Endodermal cell (in vitro differentiated cells): ENCODE data around the gene SPAG5. TPM values are rescaled to one million over a fixed set of nuclear protein-coding genes. Genes with fewer than 3 reads are reported as not detected.

Experiments
- DNase-seq: peaks from one replicate; pipeline ENCODE4 v3.0.0-alpha.2; 2017
- H3K27ac ChIP-seq: 2 replicates; pipeline ENCODE4 v1.5.1; 2013; ENCODE audit warnings: mild to moderate bottlenecking, low read depth, low read length, moderate library complexity
- H3K27me3 ChIP-seq: 2 replicates; pipeline ENCODE4 v1.6.1; 2013; ENCODE audit warnings: mild to moderate bottlenecking, low read length, moderate library complexity; ENCODE audit not compliant: insufficient read depth, control insufficient read depth, poor library complexity, severe bottlenecking
- H3K36me3 ChIP-seq: 2 replicates; pipeline ENCODE4 v1.7.0; 2013; ENCODE audit warnings: mild to moderate bottlenecking, low read length, moderate library complexity; ENCODE audit not compliant: control insufficient read depth, insufficient read depth
- H3K4me1 ChIP-seq: one replicate; pipeline ENCODE4 v1.7.0; 2013; ENCODE audit warnings: low read length; ENCODE audit not compliant: control insufficient read depth, insufficient read depth
- H3K4me3 ChIP-seq: 2 replicates; pipeline ENCODE4 v1.5.1; 2013; ENCODE audit warnings: mild to moderate bottlenecking, low read length, moderate library complexity
- H3K9ac ChIP-seq: 2 replicates; pipeline ENCODE4 v1.6.1; 2013; ENCODE audit warnings: mild to moderate bottlenecking, low read length, moderate library complexity; ENCODE audit not compliant: poor library complexity, severe bottlenecking; ENCODE audit errors: extremely low read depth
- H3K9me3 ChIP-seq: 2 replicates; pipeline ENCODE4 v1.6.1; 2013; ENCODE audit warnings: mild to moderate bottlenecking, low read length, moderate library complexity; ENCODE audit not compliant: control insufficient read depth
- H3K27ac Mint-ChIP-seq: 2 replicates; pipeline ENCODE4 v1.8.0; 2020; ENCODE audit warnings: mixed read lengths
- H3K27me3 Mint-ChIP-seq: 2 replicates; pipeline ENCODE4 v1.8.0; 2021; ENCODE audit warnings: mild to moderate bottlenecking, mixed read lengths; ENCODE audit not compliant: insufficient read depth
- H3K36me3 Mint-ChIP-seq: 2 replicates; pipeline ENCODE4 v1.8.0; 2020; ENCODE audit warnings: low read depth, mixed read lengths
- H3K4me1 Mint-ChIP-seq: 2 replicates; pipeline ENCODE4 v1.8.0; 2020; ENCODE audit warnings: mixed read lengths
- H3K4me3 Mint-ChIP-seq: 2 replicates; pipeline ENCODE4 v1.8.0; 2020; ENCODE audit warnings: mild to moderate bottlenecking, moderate library complexity, mixed read lengths
- H3K9me3 Mint-ChIP-seq: 2 replicates; pipeline ENCODE4 v1.8.0; 2020; ENCODE audit warnings: mild to moderate bottlenecking, mixed read lengths
- CTCF ChIP-seq: fragments of 200-600 bp; sonication (generic); conservative IDR thresholded peaks from 2 replicates; pipeline ENCODE4 v1.5.0; 2021; ENCODE audit warnings: antibody characterized with exemption, mild to moderate bottlenecking
- WGBS, 2 experiments: methylation state at CpG; one replicate each; pipeline versions ENCODE4 v1.1.5 to v1.1.7; 2013; ENCODE audit warnings: missing lambda C conversion rate in 2 of 2, mixed read lengths in 1 of 2; ENCODE audit not compliant: insufficient coverage in 1 of 2, insufficient read length in 1 of 2; 5-methylcytosine and 5-hydroxymethylcytosine counted together
- total RNA-seq, 2 donors: library from RNA; stranded (reverse); fragmentation: NEBNext Ultra II Directional in 1 of 2; extraction: Animal tissue kit (Norgen Biotek cat#: 25700) in 1 of 2; gene quantifications; 2 replicates in 1 of 2; 3 replicates in 1 of 2; pipeline ENCODE4 v1.2.1, GENCODE V29; 2021

SPAG5 gene
- total RNA-seq, 2 donors from 2014 or later, result 84.8 to 132 TPM

GRCh38 chr17:28533091-28533807, 65.6 kb downstream of the SPAG5 start:
- no peak overlapping the region for H3K4me3 Mint-ChIP-seq
- no peaks in the 10 kb centered on the region for H3K36me3 Mint-ChIP-seq
- H3K27me3 Mint-ChIP-seq, result peaks cover 5% of the 10 kb centered on the region
- Histone ChIP-seq H3K4me3 (no peak overlapping the region), H3K27ac (no peak overlapping the region), H3K36me3 (no peaks in the 10 kb centered on the region), H3K27me3 (peaks cover 10% of the 10 kb centered on the region), H3K9me3 (no peaks in the 10 kb centered on the region), H3K4me1 (no peaks in the 10 kb centered on the region), H3K9ac (no peak overlapping the region)
- WGBS, 2 experiments, result 76 to 89% methylated on average over 3 to 16 of the region's 16 CpGs
- H3K27ac Mint-ChIP-seq, result no peak overlapping the region
- no peak for TF ChIP-seq CTCF
- no peaks in the 10 kb centered on the region for H3K4me1 Mint-ChIP-seq
- no peak for DNase-seq
- no peaks in the 10 kb centered on the region for H3K9me3 Mint-ChIP-seq

GRCh38 chr17:28532050-28532960, 66.5 kb downstream of the SPAG5 start:
- Mint-ChIP-seq H3K36me3 (no peaks in the 10 kb centered on the region), H3K9me3 (no peaks in the 10 kb centered on the region), H3K27me3 (peaks cover 5% of the 10 kb centered on the region), H3K4me1 (peaks cover 2% of the 10 kb centered on the region), H3K27ac (no peak overlapping the region), H3K4me3 (no peak overlapping the region)
- Histone ChIP-seq H3K4me3 (no peak overlapping the region), H3K27ac (no peak overlapping the region), H3K9me3 (no peaks in the 10 kb centered on the region), H3K4me1 (no peaks in the 10 kb centered on the region), H3K27me3 (peaks cover 10% of the 10 kb centered on the region), H3K9ac (no peak overlapping the region), H3K36me3 (no peaks in the 10 kb centered on the region)
- 77 to 87% methylated on average over 5 of the region's 7 CpGs for WGBS, 2 experiments
- TF ChIP-seq CTCF, result no peak
- no peak for DNase-seq

- Histone ChIP-seq H3K27ac (no peak overlapping the region), H3K9ac (no peak overlapping the region), H3K9me3 (no peaks in the 10 kb centered on the region), H3K4me3 (no peak overlapping the region), H3K27me3 (peaks cover 10% of the 10 kb centered on the region), H3K4me1 (no peaks in the 10 kb centered on the region), H3K36me3 (no peaks in the 10 kb centered on the region)
- 73 to 83% methylated on average over 5 to 7 of the region's 7 CpGs for WGBS, 2 experiments
- Mint-ChIP-seq H3K36me3 (no peaks in the 10 kb centered on the region), H3K4me3 (no peak overlapping the region), H3K9me3 (no peaks in the 10 kb centered on the region), H3K27ac (no peak overlapping the region), H3K4me1 (peaks cover 4% of the 10 kb centered on the region), H3K27me3 (peaks cover 5% of the 10 kb centered on the region)
- no peak for TF ChIP-seq CTCF
- no peak for DNase-seq
Measured at GRCh38 chr17:28530926-28531325, 67.9 kb downstream of the SPAG5 start.
